Measurements from ENCODE around the gene GSDMA.
A peak's percentile ranks its signal among the peaks of the same experiment; 100 is the strongest.
"Not testable (repeated sequence)": the region's sequence is repeated elsewhere in the genome, so short reads cannot be mapped to it uniquely, and the experiment has no call there.

The GSDMA gene

GRCh38 chr17:39997543-39997942, 34.7 kb downstream of the GSDMA start:
- TF ChIP-seq, protein P1, sequence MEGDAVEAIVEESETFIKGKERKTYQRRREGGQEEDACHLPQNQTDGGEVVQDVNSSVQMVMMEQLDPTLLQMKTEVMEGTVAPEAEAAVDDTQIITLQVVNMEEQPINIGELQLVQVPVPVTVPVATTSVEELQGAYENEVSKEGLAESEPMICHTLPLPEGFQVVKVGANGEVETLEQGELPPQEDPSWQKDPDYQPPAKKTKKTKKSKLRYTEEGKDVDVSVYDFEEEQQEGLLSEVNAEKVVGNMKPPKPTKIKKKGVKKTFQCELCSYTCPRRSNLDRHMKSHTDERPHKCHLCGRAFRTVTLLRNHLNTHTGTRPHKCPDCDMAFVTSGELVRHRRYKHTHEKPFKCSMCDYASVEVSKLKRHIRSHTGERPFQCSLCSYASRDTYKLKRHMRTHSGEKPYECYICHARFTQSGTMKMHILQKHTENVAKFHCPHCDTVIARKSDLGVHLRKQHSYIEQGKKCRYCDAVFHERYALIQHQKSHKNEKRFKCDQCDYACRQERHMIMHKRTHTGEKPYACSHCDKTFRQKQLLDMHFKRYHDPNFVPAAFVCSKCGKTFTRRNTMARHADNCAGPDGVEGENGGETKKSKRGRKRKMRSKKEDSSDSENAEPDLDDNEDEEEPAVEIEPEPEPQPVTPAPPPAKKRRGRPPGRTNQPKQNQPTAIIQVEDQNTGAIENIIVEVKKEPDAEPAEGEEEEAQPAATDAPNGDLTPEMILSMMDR (conservative IDR thresholded peaks at IDR 0.05; ENCODE audit: low read depth): no peak
- DNase-seq (ENCODE audit: low spot score): no peak
- ChIA-PET POLR2A (ENCODE audit: low non-redundant PET) (no interaction called here), CTCF (interaction anchor here (0.5 to 1.2 kb wide), 3 partner anchors 15 to 103 kb away, joined by 3 to 4 read pairs (median 3); no protein-coding TSS in a partner anchor)
- H3K27ac ChIP-seq: peak overlapping the region; percentile 40

GRCh38 chr17:39999067-39999466, 36.3 kb downstream of the GSDMA start:
- TF ChIP-seq, protein P1 (conservative IDR thresholded peaks at IDR 0.05; ENCODE audit: low read depth): no peak
- H3K27ac ChIP-seq: no peak overlapping the region
- DNase-seq (ENCODE audit: low spot score): no peak
- ChIA-PET POLR2A (ENCODE audit: low non-redundant PET) (no interaction called here), CTCF (no interaction called here)

- DNase-seq (ENCODE audit: low spot score): no peak
- ChIA-PET POLR2A (ENCODE audit: low non-redundant PET) (no interaction called here), CTCF (no interaction called here)
- no peak overlapping the region for H3K27ac ChIP-seq
- TF ChIP-seq, protein P1 (conservative IDR thresholded peaks at IDR 0.05; ENCODE audit: low read depth): no peak
These were observed 37.4 kb downstream of the GSDMA start for GRCh38 chr17:40000161-40000560.

- DNase-seq (ENCODE audit: low spot score); H3K27ac ChIP-seq; POLR2A ChIA-PET (ENCODE audit: low non-redundant PET): not testable (repeated sequence)
- CTCF ChIA-PET: interaction anchor here (0.6 kb wide), 1 partner anchor 1483 kb away, joined by 3 read pairs; no protein-coding TSS in a partner anchor
These were observed 38.5 kb downstream of the GSDMA start for GRCh38 chr17:40001335-40001734.

GRCh38 chr17:40004072-40004471, 41.3 kb downstream of the GSDMA start:
- POLR2A ChIA-PET (ENCODE audit: low non-redundant PET): no interaction called here

DNA sequence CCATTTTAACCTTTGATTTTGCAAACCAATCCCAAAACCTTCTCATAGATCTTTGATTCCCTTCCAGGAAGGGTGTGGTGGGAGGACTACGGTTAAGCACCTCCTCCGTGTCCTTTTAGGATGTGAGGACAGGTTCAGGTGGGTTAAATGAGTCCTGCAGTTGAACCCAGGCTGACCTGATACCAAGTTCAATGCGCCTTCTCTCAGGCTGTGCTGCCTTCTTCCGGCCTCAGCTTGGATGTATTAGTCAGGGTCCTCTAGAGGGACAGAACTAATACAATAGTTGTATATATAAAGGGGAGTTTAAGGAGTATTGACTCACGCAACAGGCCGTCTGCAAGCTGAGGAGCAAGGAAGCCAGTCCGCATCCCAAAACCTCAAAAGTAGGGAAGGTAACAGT, 41.9 kb downstream of the GSDMA start:
- CTCF ChIA-PET: no interaction called here
- TF ChIP-seq, protein P1 (conservative IDR thresholded peaks at IDR 0.05; ENCODE audit: low read depth): no peak
- H3K27ac ChIP-seq: no peak overlapping the region
- POLR2A ChIA-PET (ENCODE audit: low non-redundant PET): no interaction called here
- DNase-seq (ENCODE audit: low spot score): no peak

More at GRCh38 chr17:40004072-40004471, 41.3 kb downstream of the GSDMA start:
- DNase-seq (ENCODE audit: low spot score): no peak
- CTCF ChIA-PET: no interaction called here
- no peak overlapping the region for H3K27ac ChIP-seq
- TF ChIP-seq, protein P1 (conservative IDR thresholded peaks at IDR 0.05; ENCODE audit: low read depth): no peak

DNA sequence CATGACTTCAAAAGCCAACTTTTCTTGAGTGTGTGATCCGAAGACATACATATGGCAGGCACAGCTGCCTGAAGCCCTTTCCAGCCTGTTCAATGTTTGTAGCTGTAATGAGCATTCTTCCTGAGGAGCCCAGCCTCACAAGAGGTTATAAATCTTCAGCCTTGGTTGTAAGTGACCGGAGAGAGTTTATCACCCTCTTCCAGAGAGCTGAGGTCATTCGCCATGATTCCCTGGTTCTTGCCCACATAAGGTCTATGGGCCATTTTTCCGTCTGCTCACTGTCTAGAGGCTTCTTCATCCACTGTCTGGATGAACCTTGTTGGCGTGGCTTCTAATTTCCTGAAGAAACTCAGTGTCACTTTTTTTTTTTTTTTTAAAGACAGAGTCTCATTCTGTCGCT, 42.7 kb downstream of the GSDMA start:
- H3K27ac ChIP-seq: no peak overlapping the region
- POLR2A ChIA-PET (ENCODE audit: low non-redundant PET): no interaction called here

DNA sequence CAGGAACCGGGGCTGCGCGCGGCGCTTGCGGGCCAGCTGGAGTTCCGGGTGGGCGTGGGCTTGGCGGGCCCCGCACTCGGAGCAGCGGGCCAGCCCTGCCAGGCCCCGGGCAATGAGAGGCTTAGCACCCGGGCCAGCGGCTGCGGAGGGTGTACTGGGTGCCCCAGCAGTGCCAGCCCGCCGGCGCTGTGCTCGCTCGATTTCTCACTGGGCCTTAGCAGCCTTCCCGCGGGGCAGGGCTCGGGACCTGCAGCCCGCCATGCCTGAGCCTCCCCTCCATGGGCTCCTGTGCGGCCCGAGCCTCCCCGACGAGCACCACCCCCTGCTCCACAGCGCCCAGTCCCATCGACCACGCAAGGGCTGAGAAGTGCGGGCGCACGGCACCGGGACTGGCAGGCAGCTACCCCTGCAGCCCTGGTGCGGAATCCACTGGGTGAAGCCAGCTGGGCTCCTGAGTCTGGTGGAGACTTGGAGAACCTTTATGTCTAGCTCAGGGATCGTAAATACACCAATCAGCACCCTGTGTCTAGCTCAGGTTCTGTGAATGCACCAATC, 48.2 kb downstream of the GSDMA start:
- POLR2A ChIA-PET (ENCODE audit: low non-redundant PET); H3K27ac ChIP-seq; DNase-seq (ENCODE audit: low spot score): not testable (repeated sequence)
- CTCF ChIA-PET: interaction anchor here (0.6 kb wide), 1 partner anchor 27 kb away, joined by 3 read pairs; no protein-coding TSS in a partner anchor

More for the DNA sequence above, 42.7 kb downstream of the GSDMA start:
- DNase-seq (ENCODE audit: low spot score): no peak
- CTCF ChIA-PET: no interaction called here
- TF ChIP-seq, protein P1 (conservative IDR thresholded peaks at IDR 0.05; ENCODE audit: low read depth): no peak

- CTCF ChIA-PET: interaction anchor here (0.8 kb wide), 1 partner anchor 14 kb away, joined by 5 read pairs; no protein-coding TSS in a partner anchor
- POLR2A ChIA-PET (ENCODE audit: low non-redundant PET); DNase-seq (ENCODE audit: low spot score); H3K27ac ChIP-seq: not testable (repeated sequence)
These were observed 49.3 kb downstream of the GSDMA start for GRCh38 chr17:40012017-40012647.
